Measurements from ENCODE around the gene TRH. TPM values are rescaled to one million over a fixed set of nuclear protein-coding genes. Genes with fewer than 3 reads are reported as not detected.

Gene TRH
- total and polyA plus RNA-seq, 2 of the 8 experiments (the other 6 are each of a cell fraction or from before 2014, with no cell fraction given), result not detected

- TF ChIP-seq NANOG (IDR thresholded peaks at IDR 0.05; ENCODE audit: insufficient read depth, low read depth, low read length, poor library complexity, severe bottlenecking), result no peak
- no peak for TF ChIP-seq CTCF (IDR thresholded peaks at IDR 0.05; ENCODE audit: control extremely low read depth in 1 of 3, insufficient read depth in 1 of 3, low read depth in 1 of 3, low read length in 3 of 3)
These were observed 45.1 kb upstream of the TRH start (continued) for GRCh38 chr3:129929383-129929782.

Measured in H1 (cell line).